ENCODE measurements around the gene CHD9NB.
"Not testable (repeated sequence)": the region's sequence is repeated elsewhere in the genome, so short reads cannot be mapped to it uniquely, and the experiment has no call there.

Gene CHD9NB

DNA sequence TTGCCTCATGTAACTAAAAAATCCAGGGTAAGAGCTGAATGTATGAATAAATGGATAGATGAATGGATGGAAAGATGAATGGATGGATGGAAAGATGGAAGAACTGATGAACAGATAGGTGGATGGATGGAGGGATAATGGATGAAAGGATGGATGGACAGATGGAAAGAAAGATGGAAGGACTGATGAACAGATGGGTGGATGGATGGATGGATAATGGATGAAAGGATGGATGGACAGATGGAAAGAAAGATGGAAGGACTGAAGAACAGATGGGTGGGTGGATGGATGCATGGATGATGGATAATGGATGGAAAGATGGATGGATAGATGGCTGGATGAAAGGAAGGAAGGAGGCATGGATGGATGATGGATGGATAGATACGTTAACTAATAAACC lies 11.9 kb downstream of the CHD9NB start:
- TF ChIP-seq, protein P1, sequence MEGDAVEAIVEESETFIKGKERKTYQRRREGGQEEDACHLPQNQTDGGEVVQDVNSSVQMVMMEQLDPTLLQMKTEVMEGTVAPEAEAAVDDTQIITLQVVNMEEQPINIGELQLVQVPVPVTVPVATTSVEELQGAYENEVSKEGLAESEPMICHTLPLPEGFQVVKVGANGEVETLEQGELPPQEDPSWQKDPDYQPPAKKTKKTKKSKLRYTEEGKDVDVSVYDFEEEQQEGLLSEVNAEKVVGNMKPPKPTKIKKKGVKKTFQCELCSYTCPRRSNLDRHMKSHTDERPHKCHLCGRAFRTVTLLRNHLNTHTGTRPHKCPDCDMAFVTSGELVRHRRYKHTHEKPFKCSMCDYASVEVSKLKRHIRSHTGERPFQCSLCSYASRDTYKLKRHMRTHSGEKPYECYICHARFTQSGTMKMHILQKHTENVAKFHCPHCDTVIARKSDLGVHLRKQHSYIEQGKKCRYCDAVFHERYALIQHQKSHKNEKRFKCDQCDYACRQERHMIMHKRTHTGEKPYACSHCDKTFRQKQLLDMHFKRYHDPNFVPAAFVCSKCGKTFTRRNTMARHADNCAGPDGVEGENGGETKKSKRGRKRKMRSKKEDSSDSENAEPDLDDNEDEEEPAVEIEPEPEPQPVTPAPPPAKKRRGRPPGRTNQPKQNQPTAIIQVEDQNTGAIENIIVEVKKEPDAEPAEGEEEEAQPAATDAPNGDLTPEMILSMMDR (conservative IDR thresholded peaks at IDR 0.05; ENCODE audit: low read length), result no peak
- no peak overlapping the region for H3K4me3 ChIP-seq (ENCODE audit: low read length)
- DNase-seq (ENCODE audit: low read depth), result no peak

DNA sequence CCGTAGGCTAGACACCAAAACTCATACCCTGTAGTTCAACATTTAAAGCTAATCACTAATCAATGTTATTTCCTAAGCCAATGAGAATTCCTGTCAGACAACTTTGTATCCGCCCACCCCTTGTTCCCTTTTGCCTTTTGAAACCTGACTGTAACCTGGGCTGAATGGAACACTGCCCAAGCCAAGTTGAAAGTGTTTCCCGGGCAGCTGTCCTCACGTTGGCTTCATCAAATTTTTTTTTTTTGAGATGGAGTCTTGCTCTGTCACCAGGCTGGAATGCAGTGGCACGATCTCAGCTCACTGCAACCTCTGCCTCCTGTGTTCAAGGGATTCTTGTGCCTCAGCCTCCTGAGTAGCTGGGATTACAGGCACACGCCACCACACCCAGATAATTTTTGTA lies 16.0 kb downstream of the CHD9NB start:
- H3K4me3 ChIP-seq (ENCODE audit: low read length); DNase-seq (ENCODE audit: low read depth): not testable (repeated sequence)

DNA sequence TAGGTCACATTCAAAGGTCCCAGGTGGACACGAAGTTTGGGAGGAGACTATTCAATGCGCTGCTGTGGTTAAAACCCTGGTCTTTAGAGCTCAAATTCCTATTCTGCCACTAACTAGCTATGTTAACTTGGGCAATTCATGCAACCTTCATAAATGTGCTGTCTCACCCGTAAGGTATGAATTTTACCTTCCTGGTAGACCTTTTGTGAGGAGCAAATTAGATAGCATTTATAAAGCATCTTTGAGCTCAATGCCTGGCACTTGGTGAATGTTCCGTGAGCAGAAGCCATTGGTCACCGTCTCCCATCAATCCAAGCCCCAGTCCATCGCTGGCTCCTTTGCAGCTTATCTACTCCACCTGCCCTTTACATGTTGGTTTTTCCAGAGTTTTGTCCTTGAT lies 16.6 kb downstream of the CHD9NB start:
- H3K4me3 ChIP-seq (ENCODE audit: low read length), result no peak overlapping the region
- TF ChIP-seq, protein P1 (conservative IDR thresholded peaks at IDR 0.05; ENCODE audit: low read length), result no peak
- no peak for DNase-seq (ENCODE audit: low read depth)

DNA sequence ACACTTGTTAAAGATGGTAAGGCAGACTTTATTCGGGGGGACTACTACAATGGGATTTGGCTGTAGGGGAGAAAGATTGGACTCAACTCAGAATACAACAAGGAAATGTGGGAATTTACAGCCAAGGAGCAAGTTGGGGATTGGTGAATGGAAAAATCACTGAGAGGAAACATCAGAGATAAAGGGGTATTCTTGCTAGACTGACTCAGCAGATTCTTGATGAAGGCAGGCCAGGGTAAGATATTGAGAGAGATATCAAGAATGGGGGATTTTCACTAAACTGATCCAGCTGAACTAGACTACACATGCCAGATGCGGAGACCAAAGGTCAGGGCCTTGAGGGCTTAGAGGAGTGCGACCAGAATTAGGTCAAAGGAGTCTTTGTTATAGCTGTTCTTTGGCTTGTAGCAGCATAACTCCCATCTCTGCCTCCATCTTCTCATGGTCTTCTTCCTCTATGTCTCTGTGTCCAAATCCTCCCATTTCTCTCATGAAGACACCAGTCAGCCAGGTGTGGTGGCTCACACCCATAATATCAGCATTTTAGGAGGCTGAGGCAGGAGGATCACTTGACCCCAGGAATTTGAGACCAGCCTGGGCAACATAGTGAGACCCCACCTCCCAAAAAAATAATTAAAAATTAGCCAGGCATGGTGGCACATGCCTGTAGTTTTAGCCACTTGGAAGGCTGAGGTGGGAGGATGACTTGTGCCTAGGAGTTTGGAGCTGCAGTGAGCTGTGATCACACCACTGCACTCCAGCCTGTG lies 17.3 kb downstream of the CHD9NB start:
- no peak overlapping the region for H3K4me3 ChIP-seq (ENCODE audit: low read length)
- no peak for DNase-seq (ENCODE audit: low read depth)
- TF ChIP-seq, protein P1 (conservative IDR thresholded peaks at IDR 0.05; ENCODE audit: low read length), result no peak

DNA sequence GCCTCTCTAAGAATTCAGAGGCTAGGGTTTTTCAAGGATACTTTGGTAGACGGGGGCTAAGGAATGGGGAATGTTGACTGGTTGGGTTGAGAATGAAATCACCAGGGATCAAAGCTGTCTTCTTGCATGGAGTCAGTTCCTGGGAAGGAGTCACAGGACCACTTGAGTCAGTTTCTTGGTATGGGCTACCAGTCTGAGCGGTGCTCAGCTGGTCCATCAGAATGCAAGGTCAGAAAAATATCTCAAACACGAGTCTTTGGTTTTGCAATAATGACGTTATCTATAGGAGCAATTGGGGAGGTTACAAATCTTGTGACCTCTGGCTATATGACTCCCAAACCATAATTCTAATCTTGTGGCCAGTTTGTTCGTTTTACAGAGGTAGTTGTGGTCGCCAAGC lies 18.4 kb downstream of the CHD9NB start:
- TF ChIP-seq, protein P1 (conservative IDR thresholded peaks at IDR 0.05; ENCODE audit: low read length), result no peak
- no peak for DNase-seq (ENCODE audit: low read depth)
- no peak overlapping the region for H3K4me3 ChIP-seq (ENCODE audit: low read length)

DNA sequence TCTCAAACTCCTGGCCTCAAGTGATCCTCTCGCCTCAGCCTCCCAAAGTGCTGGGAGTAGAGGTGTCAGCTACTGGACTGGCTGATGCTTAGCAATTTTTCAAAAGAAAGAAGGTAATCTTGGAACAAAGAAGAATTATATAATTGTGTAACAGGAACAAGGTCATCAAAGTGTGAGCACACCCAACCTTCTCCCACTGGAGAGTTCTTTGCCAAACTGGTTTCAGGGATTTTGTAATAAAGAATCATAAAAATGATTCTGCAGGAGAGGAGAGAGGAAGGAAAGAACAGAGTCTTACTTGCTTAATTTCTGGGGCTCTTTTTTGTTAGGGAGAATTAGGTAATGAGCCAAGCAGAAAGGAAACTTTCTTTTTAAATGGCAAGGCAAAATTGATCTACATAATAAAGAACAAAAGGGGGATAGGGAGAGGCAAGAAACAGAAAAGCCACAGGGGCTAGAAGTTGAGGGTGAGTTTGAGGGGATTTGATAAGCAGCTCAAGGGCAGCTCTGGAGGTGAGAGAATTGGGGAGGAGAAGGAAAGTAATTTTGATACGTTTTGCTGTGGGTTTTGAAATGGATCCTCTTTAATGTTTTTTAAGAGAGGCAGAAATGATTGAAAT lies 21.3 kb downstream of the CHD9NB start:
- DNase-seq (ENCODE audit: low read depth), result no peak
- H3K4me3 ChIP-seq (ENCODE audit: low read length), result no peak overlapping the region
- TF ChIP-seq, protein P1 (conservative IDR thresholded peaks at IDR 0.05; ENCODE audit: low read length), result no peak

DNA sequence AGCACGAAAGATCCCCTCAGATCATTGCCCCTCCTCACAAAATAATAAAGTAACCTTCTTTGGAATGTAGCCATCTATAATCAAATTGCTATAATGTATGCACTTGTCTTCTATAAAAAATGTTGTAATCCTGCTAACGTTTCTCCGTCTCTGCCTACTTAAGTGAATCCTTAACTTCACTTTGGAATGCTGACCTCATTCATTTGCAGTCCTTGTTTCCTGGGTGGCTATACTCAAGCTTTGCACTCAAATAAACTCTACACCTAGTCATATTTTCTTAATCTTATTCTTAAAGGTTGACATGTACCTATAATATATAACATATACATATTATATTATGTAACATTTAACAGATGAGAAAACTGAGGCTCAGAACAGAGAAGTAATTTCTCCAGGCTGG lies 22.7 kb downstream of the CHD9NB start:
- TF ChIP-seq, protein P1 (conservative IDR thresholded peaks at IDR 0.05; ENCODE audit: low read length), result no peak
- no peak for DNase-seq (ENCODE audit: low read depth)
- H3K4me3 ChIP-seq (ENCODE audit: low read length), result no peak overlapping the region

Measured in AG10803 (cell line).